GM21619 (cell line): ENCODE measurements around the gene RASAL1.

Source experiments
- ATAC-seq: cut with Tn5 transposase; IDR thresholded peaks from one replicate; pipeline ENCODE4 v1.9.1; 2021; ENCODE audit not compliant: unreplicated experiment

RASAL1 gene

GRCh38 chr12:113162102-113163029, 26.8 kb upstream of the RASAL1 start:
- no peak for ATAC-seq

- no peak for ATAC-seq
Observed at GRCh38 chr12:113161415-113162016, 26.0 kb upstream of the RASAL1 start.

- ATAC-seq = no peak
Observed at GRCh38 chr12:113159937-113160336, 24.4 kb upstream of the RASAL1 start.

GRCh38 chr12:113158439-113159203, 23.1 kb upstream of the RASAL1 start:
- ATAC-seq = no peak

- ATAC-seq = no peak
Observed at GRCh38 chr12:113157218-113157859, 21.8 kb upstream of the RASAL1 start.

- no peak for ATAC-seq
Observed at GRCh38 chr12:113155646-113156045, 20.1 kb upstream of the RASAL1 start.

GRCh38 chr12:113155060-113155459, 19.5 kb upstream of the RASAL1 start:
- no peak for ATAC-seq

- no peak for ATAC-seq
Observed at GRCh38 chr12:113154351-113154973, 18.9 kb upstream of the RASAL1 start.

- peak; percentile 58 for ATAC-seq
Observed at GRCh38 chr12:113152835-113153814, 17.6 kb upstream of the RASAL1 start.

- ATAC-seq = no peak
Observed at GRCh38 chr12:113152196-113152834, 16.8 kb upstream of the RASAL1 start.

GRCh38 chr12:113151655-113152054, 16.1 kb upstream of the RASAL1 start:
- no peak for ATAC-seq

GRCh38 chr12:113149361-113150150, 14.0 kb upstream of the RASAL1 start, which contains the start of gene CFAP73:
CFAP73 (plus strand) TSS chr12:113149724; CDS start chr12:113149858, 134 bp downstream.
- ATAC-seq = no peak

- ATAC-seq = no peak
Observed at GRCh38 chr12:113146999-113147398, 11.4 kb upstream of the RASAL1 start.

- no peak for ATAC-seq
Observed at GRCh38 chr12:113145720-113146551, 10.4 kb upstream of the RASAL1 start.

GRCh38 chr12:113144806-113145205, 9.2 kb upstream of the RASAL1 start:
- no peak for ATAC-seq

GRCh38 chr12:113143959-113144358, 8.4 kb upstream of the RASAL1 start:
- no peak for ATAC-seq

- no peak for ATAC-seq
Observed at GRCh38 chr12:113142886-113143332, 7.3 kb upstream of the RASAL1 start.
